H1 (cell line): ENCODE data around the gene YIF1A. TPM values are rescaled to one million over a fixed set of nuclear protein-coding genes. Genes with fewer than 3 reads are reported as not detected.

ENCODE experiments used
- CTCF ChIA-PET: fragments of 300-600 bp; sonication (Branson Sonifier 250); formaldehyde crosslinking; loops from one replicate; lab custom pipeline; 2021; ENCODE audit not compliant: partially characterized antibody; lab: Charles Lee
- POLR2A ChIA-PET: fragments of 300-600 bp; sonication (Branson Sonifier 250); formaldehyde crosslinking; loops from one replicate; lab custom pipeline; 2021; ENCODE audit warnings: inconsistent platforms; ENCODE audit not compliant: partially characterized antibody; lab: Charles Lee
- DNase-seq, 2 experiments: peaks; one replicate each; pipeline versions ENCODE4 v3.0.0 to v3.0.0-alpha.2; 2010 to 2022; ENCODE audit warnings: low spot score in 2 of 2, low read depth in 1 of 2, mixed read lengths in 1 of 2
- FAIRE-seq: peaks from 2 replicates; lab custom pipeline; 2011; peaks lifted over from hg19 to GRCh38; lab: Jason Lieb, UNC
- H2AFZ ChIP-seq: 2 replicates; pipeline ENCODE4 v1.8.1; 2012; ENCODE audit warnings: low read length, inconsistent platforms
- H2AK5ac ChIP-seq: 2 replicates; pipeline ENCODE4 v1.6.1; 2013; ENCODE audit warnings: low read depth, low read length
- H2BK120ac ChIP-seq: replicated peaks from 2 replicates; pipeline ENCODE3; 2013; ENCODE audit warnings: low read depth, low read length, inconsistent platforms
- H2BK12ac ChIP-seq: 2 replicates; pipeline ENCODE4 v1.6.1; 2013; ENCODE audit warnings: low read depth, low read length
- H2BK15ac ChIP-seq: 2 replicates; pipeline ENCODE4 v1.6.1; 2013; ENCODE audit warnings: low read length
- H2BK20ac ChIP-seq: 2 replicates; pipeline ENCODE4 v1.6.1; 2013; ENCODE audit warnings: low read length
- H2BK5ac ChIP-seq: 2 replicates; pipeline ENCODE4 v1.6.1; 2013; ENCODE audit warnings: low read depth, low read length
- H3K14ac ChIP-seq: 2 replicates; pipeline ENCODE4 v1.6.1; 2013; ENCODE audit warnings: inconsistent platforms; ENCODE audit not compliant: insufficient read length
- H3K18ac ChIP-seq: 2 replicates; pipeline ENCODE4 v1.6.1; 2013; ENCODE audit warnings: low read length; ENCODE audit errors: extremely low read depth
- H3K23ac ChIP-seq: 2 replicates; pipeline ENCODE4 v1.6.1; 2013; ENCODE audit warnings: inconsistent platforms; ENCODE audit not compliant: insufficient read length
- H3K23me2 ChIP-seq: 2 replicates; pipeline ENCODE4 v1.6.1; 2013; ENCODE audit warnings: low read depth, low read length
- H3K27ac ChIP-seq: 2 replicates; pipeline ENCODE4 v1.6.1; 2011; ENCODE audit warnings: low read depth, low read length, inconsistent platforms
- H3K27me3 ChIP-seq, 4 experiments: replicated peaks in 1 of 4; 1 replicate in 1 of 4; 2 replicates in 3 of 4; pipeline versions ENCODE4 v1.6.1 to v1.8.1; 2011 to 2013; ENCODE audit warnings: low read length in 3 of 4, mild to moderate bottlenecking in 3 of 4, inconsistent platforms in 2 of 4, mixed read lengths in 2 of 4, moderate library complexity in 1 of 4; ENCODE audit not compliant: control insufficient read depth in 3 of 4, insufficient read depth in 3 of 4; ENCODE audit errors: extremely low read depth in 1 of 4
- H3K36me3 ChIP-seq, 4 experiments: 2 replicates each; pipeline versions ENCODE4 v1.6.1 to v1.8.1; 2011 to 2013; ENCODE audit warnings: mild to moderate bottlenecking in 4 of 4, low read length in 3 of 4, moderate library complexity in 2 of 4, control low read depth in 1 of 4, inconsistent platforms in 1 of 4; ENCODE audit not compliant: insufficient read depth in 4 of 4, control insufficient read depth in 2 of 4
- H3K4ac ChIP-seq: replicated peaks from 2 replicates; pipeline ENCODE3; 2013; ENCODE audit warnings: low read length, low read depth, mixed read lengths, inconsistent platforms; ENCODE audit not compliant: insufficient read length
- H3K4me1 ChIP-seq, 4 experiments: replicated peaks in 1 of 4; 1 replicate in 1 of 4; 2 replicates in 3 of 4; pipeline versions ENCODE4 v1.6.1 to v1.8.1; 2011 to 2013; ENCODE audit warnings: low read length in 3 of 4, inconsistent platforms in 2 of 4, mixed read lengths in 1 of 4; ENCODE audit not compliant: insufficient read depth in 4 of 4, control insufficient read depth in 3 of 4
- H3K4me2 ChIP-seq, 2 experiments: 2 replicates each; pipeline versions ENCODE4 v1.6.1 to v1.8.1; 2011 to 2013; ENCODE audit warnings: low read depth in 2 of 2, low read length in 2 of 2, control low read depth in 1 of 2, inconsistent platforms in 1 of 2, mild to moderate bottlenecking in 1 of 2; ENCODE audit not compliant: insufficient read depth in 1 of 2
- H3K4me3 ChIP-seq, 4 experiments: fragments of 200-600, 300-600 bp in 1 of 4; sonication (generic), shearing (Covaris generic), sonication (Bioruptor Twin) in 1 of 4; 2 replicates each; pipeline versions ENCODE4 v1.5.1 to v1.8.1; 2011 to 2016; ENCODE audit warnings: low read length in 4 of 4, low read depth in 3 of 4, control low read depth in 2 of 4, inconsistent platforms in 2 of 4, mild to moderate bottlenecking in 2 of 4, mixed read lengths in 1 of 4, moderate library complexity in 1 of 4; ENCODE audit not compliant: insufficient read depth in 2 of 4; ENCODE audit errors: extremely low read depth in 1 of 4
- H3K56ac ChIP-seq: replicated peaks from 2 replicates; pipeline ENCODE3; 2013; ENCODE audit warnings: low read depth, mild to moderate bottlenecking, mixed read lengths, low read length, inconsistent platforms; ENCODE audit not compliant: insufficient read length
- H3K79me1 ChIP-seq: 2 replicates; pipeline ENCODE4 v1.6.1; 2013; ENCODE audit warnings: low read depth, low read length, control low read depth
- H3K79me2 ChIP-seq, 2 experiments: 2 replicates each; pipeline versions ENCODE4 v1.6.1 to v1.8.1; 2012 to 2013; ENCODE audit warnings: low read length in 2 of 2, mild to moderate bottlenecking in 2 of 2, inconsistent platforms in 1 of 2; ENCODE audit not compliant: insufficient read depth in 2 of 2, control insufficient read depth in 1 of 2
- H3K9ac ChIP-seq, 4 experiments: replicated peaks in 1 of 4; 1 replicate in 1 of 4; 2 replicates in 3 of 4; pipeline versions ENCODE4 v1.6.1 to v1.8.1; 2011 to 2013; ENCODE audit warnings: low read depth in 3 of 4, low read length in 3 of 4, control low read depth in 2 of 4, mild to moderate bottlenecking in 2 of 4, moderate library complexity in 2 of 4, inconsistent platforms in 1 of 4; ENCODE audit errors: extremely low read depth in 1 of 4
- H3K9me3 ChIP-seq, 2 experiments: 2 replicates each; pipeline versions ENCODE4 v1.6.1 to v1.8.1; 2012 to 2013; ENCODE audit warnings: mild to moderate bottlenecking in 2 of 2, moderate library complexity in 2 of 2, control low read depth in 1 of 2, inconsistent platforms in 1 of 2, low read depth in 1 of 2, low read length in 1 of 2, mixed read lengths in 1 of 2; ENCODE audit not compliant: insufficient read depth in 2 of 2
- H4K20me1 ChIP-seq, 2 experiments: replicated peaks in 1 of 2; 2 replicates each; pipeline versions ENCODE3 to v1.8.1; 2011 to 2013; ENCODE audit warnings: inconsistent platforms in 2 of 2, low read length in 2 of 2, mild to moderate bottlenecking in 1 of 2; ENCODE audit not compliant: insufficient read depth in 2 of 2, control insufficient read depth in 1 of 2
- H4K5ac ChIP-seq: 2 replicates; pipeline ENCODE4 v1.6.1; 2013; ENCODE audit warnings: low read length, low read depth, mixed read lengths, inconsistent platforms; ENCODE audit not compliant: insufficient read length
- H4K8ac ChIP-seq: 2 replicates; pipeline ENCODE4 v1.8.0; 2013; ENCODE audit warnings: mild to moderate bottlenecking, moderate library complexity, low read length, inconsistent platforms; ENCODE audit not compliant: insufficient read depth; ENCODE audit errors: extremely low read depth
- H4K91ac ChIP-seq: replicated peaks from 2 replicates; pipeline ENCODE3; 2013; ENCODE audit warnings: low read length, mixed read lengths, inconsistent platforms; ENCODE audit not compliant: insufficient read length
- BACH1 ChIP-seq: IDR thresholded peaks from 2 replicates; pipeline ENCODE4 v1.6.1; 2012; ENCODE audit warnings: low read length, improper control_type of control experiment
- BRCA1 ChIP-seq: IDR thresholded peaks from 2 replicates; pipeline ENCODE4 v1.6.1; 2012; ENCODE audit warnings: low read depth, low read length, improper control_type of control experiment
- CHD1 ChIP-seq: IDR thresholded peaks from 2 replicates; pipeline ENCODE4 v1.6.1; 2012; ENCODE audit warnings: low read depth, low read length, improper control_type of control experiment
- EZH2 ChIP-seq: fragments of 200-600 bp; sonication (generic); IDR thresholded peaks from 2 replicates; pipeline ENCODE4 v1.7.1; 2012; ENCODE audit warnings: low read depth, mild to moderate bottlenecking, moderate library complexity, low read length, inconsistent platforms; ENCODE audit not compliant: severe bottlenecking
- GTF2F1 ChIP-seq: IDR thresholded peaks from 2 replicates; pipeline ENCODE4 v1.6.1; 2012; ENCODE audit warnings: low read depth, low read length, improper control_type of control experiment, borderline replicate concordance
- JUND ChIP-seq: IDR thresholded peaks from 2 replicates; pipeline ENCODE4 v1.6.1; 2011; ENCODE audit warnings: mild to moderate bottlenecking, improper control_type of control experiment, low read length
- MAFK ChIP-seq: IDR thresholded peaks from 2 replicates; pipeline ENCODE4 v1.6.1; 2012; ENCODE audit warnings: low read depth, mild to moderate bottlenecking, improper control_type of control experiment, low read length
- NRF1 ChIP-seq: IDR thresholded peaks from 2 replicates; pipeline ENCODE4 v1.6.1; 2011; ENCODE audit warnings: mild to moderate bottlenecking, low read depth, low read length, improper control_type of control experiment
- POLR2A ChIP-seq, 2 experiments: IDR thresholded peaks; 1 replicate in 1 of 2; 2 replicates in 1 of 2; pipeline ENCODE4 v1.6.1; 2011; ENCODE audit warnings: low read depth in 2 of 2, low read length in 2 of 2, mild to moderate bottlenecking in 2 of 2; ENCODE audit errors: control extremely low read depth in 1 of 2
- RBBP5 ChIP-seq: IDR thresholded peaks from 2 replicates; pipeline ENCODE4 v1.7.1; 2012; ENCODE audit warnings: low read depth, mild to moderate bottlenecking, inconsistent platforms, low read length, moderate library complexity, borderline replicate concordance
- SIN3A ChIP-seq, 2 experiments: IDR thresholded peaks in 1 of 2; conservative IDR thresholded peaks in 1 of 2; 2 replicates each; pipeline ENCODE4 v1.6.1; 2011 to 2012; ENCODE audit warnings: low read length in 2 of 2, improper control_type of control experiment in 1 of 2, low read depth in 1 of 2, mild to moderate bottlenecking in 1 of 2
- SUZ12 ChIP-seq: fragments of 200-600 bp; sonication (generic); IDR thresholded peaks from 2 replicates; pipeline ENCODE4 v1.6.1; 2012; ENCODE audit warnings: mild to moderate bottlenecking, inconsistent platforms, low read length, moderate library complexity, mixed read lengths
- TBP ChIP-seq: IDR thresholded peaks from 2 replicates; pipeline ENCODE4 v1.6.1; 2011; ENCODE audit warnings: low read depth, low read length, improper control_type of control experiment
- ZNF274 ChIP-seq: IDR thresholded peaks from 2 replicates; pipeline ENCODE4 v1.7.0; 2012; ENCODE audit warnings: low read length, borderline replicate concordance; ENCODE audit errors: extremely low read depth
- WGBS, 2 experiments: shearing (Covaris generic) in 1 of 2; methylation state at CpG; one replicate each; pipeline versions ENCODE4 v1.1.6 to v1.1.7; 2013 to 2015; ENCODE audit warnings: low lambda C conversion rate in 2 of 2, mixed read lengths in 2 of 2, inconsistent platforms in 1 of 2, low coverage in 1 of 2, missing lambda C conversion rate in 1 of 2; ENCODE audit not compliant: insufficient replicate concordance in 2 of 2, insufficient coverage in 1 of 2, insufficient read length in 1 of 2; ENCODE audit errors: extremely low coverage in 1 of 2, missing lambda C conversion rate in 1 of 2; 5-methylcytosine and 5-hydroxymethylcytosine counted together
- polyA plus RNA-seq, 7 experiments: library from polyadenylated mRNA; depleted of rRNA in 3 of 7; stranded (reverse) in 5 of 7; unstranded in 2 of 7; fragments of >200 nt in 5 of 7; fragments of 200-250 nt in 2 of 7; gene quantifications; 1 replicate in 5 of 7; 2 replicates in 1 of 7; 4 replicates in 1 of 7; pipeline versions ENCODE4 v1.2.1 to v1.2.3, GENCODE V29; 2011 to 2013; ENCODE audit warnings: missing spikeins in 2 of 7, mixed read lengths in 2 of 7
- total RNA-seq: library from RNA; stranded (reverse); fragmentation: NEBNext Ultra II Directional; extraction: Animal tissue kit (Norgen Biotek cat#: 25700); gene quantifications from 2 replicates; pipeline ENCODE4 v1.2.1, GENCODE V29; 2021

The YIF1A gene
- total and polyA plus RNA-seq, 2 of the 8 experiments (the other 6 are each of a cell fraction or from before 2014, with no cell fraction given), result 70.1 to 178 TPM

GRCh38 chr11:66242095-66242765 is 46.7 kb downstream of the YIF1A start:
- Histone ChIP-seq H3K18ac (no peak overlapping the region), H3K9me3 (no peaks in the 10 kb centered on the region), H3K4me3 (no peak overlapping the region), H4K8ac (no peak overlapping the region), H2BK12ac (no peak overlapping the region), H3K4me2 (no peak overlapping the region), H3K4ac (no peak overlapping the region), H2BK5ac (no peak overlapping the region), H2BK15ac (no peak overlapping the region), H3K9ac (no peak overlapping the region), H4K91ac (no peak overlapping the region), H3K36me3 (0 out of 8 replicates have a peak, but pooled peaks cover 0 to 3% (median 0%) of the 10 kb centered on the region in 4 experiments), H2AFZ (no peak overlapping the region), H3K14ac (no peak overlapping the region), H2BK120ac (no peak overlapping the region), H2AK5ac (no peak overlapping the region), H3K79me2 (no peaks in the 10 kb centered on the region), H3K79me1 (no peaks in the 10 kb centered on the region), H4K20me1 (peaks cover 0 to 4% of the 10 kb centered on the region in 2 experiments), H3K4me1 (no peaks in the 10 kb centered on the region), H3K23ac (no peak overlapping the region), H3K23me2 (no peaks in the 10 kb centered on the region), H4K5ac (no peak overlapping the region), H3K27ac (no peak overlapping the region), H2BK20ac (no peak overlapping the region), H3K27me3 (no peaks in the 10 kb centered on the region), H3K56ac (no peak overlapping the region)
- WGBS, 2 experiments, result 88% methylated on average over 14 of the region's 14 CpGs; no CpG with 5 or more reads in 1 of the 2 experiments
- CTCF ChIA-PET, result interaction anchor here (1.1 to 12.4 kb wide), 5 partner anchors 9 to 108 kb away, joined by 3 to 123 read pairs (median 10); no protein-coding TSS in a partner anchor
- POLR2A ChIA-PET, result interaction anchor here (1.0 kb wide), 1 partner anchor 604 kb away, joined by 3 read pairs; the partner anchor contains the start of gene SIPA1
- FAIRE-seq, result no peak
- DNase-seq, result no peak
- no peak for TF ChIP-seq CHD1
- no peak for TF ChIP-seq EZH2
- TF ChIP-seq BACH1, result no peak
- TF ChIP-seq TBP, result no peak
- no peak for TF ChIP-seq NRF1
- no peak for TF ChIP-seq SUZ12
- no peak for TF ChIP-seq SIN3A (conservative IDR thresholded peaks at IDR 0.05 in 1 of 2, IDR thresholded peaks at IDR 0.05 in 1 of 2; ENCODE audit: low read depth in 1 of 2, low read length in 2 of 2)
- TF ChIP-seq GTF2F1, result no peak
- no peak for TF ChIP-seq JUND
- no peak for TF ChIP-seq POLR2A (IDR thresholded peaks at IDR 0.05; ENCODE audit: control extremely low read depth in 1 of 2, low read depth in 2 of 2, low read length in 2 of 2)
- TF ChIP-seq ZNF274, result no peak
- TF ChIP-seq BRCA1, result no peak
- TF ChIP-seq MAFK, result no peak
- TF ChIP-seq RBBP5, result no peak
